Panc1 (cell line): Measurements from ENCODE around the gene C16orf78. TPM values are rescaled to one million over a fixed set of nuclear protein-coding genes. Genes with fewer than 3 reads are reported as not detected.

ENCODE experiments used
- ATAC-seq: fragments of 200-7000 bp; cut with Tn5 transposase; 2 replicates; pipeline ENCODE4 v1.9.1; 2020; ENCODE audit warnings: mild to moderate bottlenecking, moderate library complexity
- BruUV-seq: library from RNA; stranded (reverse); fragments of 400-500 nt; replicated peaks from 2 replicates; lab custom pipeline; 2021; lab: Mats Ljungman, UMichigan
- CTCF ChIA-PET: fragments of 300-600 bp; sonication (Branson Sonifier 250); formaldehyde crosslinking; loops from one replicate; lab custom pipeline; 2022; ENCODE audit warnings: antibody characterized with exemption; lab: Charles Lee
- POLR2A ChIA-PET: fragments of 300-600 bp; sonication (Branson Sonifier 250); formaldehyde crosslinking; loops from one replicate; lab custom pipeline; 2022; ENCODE audit warnings: antibody characterized with exemption; lab: Charles Lee
- DNase-seq: peaks from one replicate; pipeline ENCODE4 v3.0.0-alpha.2; 2010; ENCODE audit warnings: low read depth, low spot score
- H3K27ac ChIP-seq: 2 replicates; pipeline ENCODE4 v1.5.1; 2011; ENCODE audit warnings: mild to moderate bottlenecking, low read length, inconsistent platforms
- H3K27me3 ChIP-seq: fragments of 200-500 bp; sonication (Bioruptor generic); 2 replicates; pipeline ENCODE4 v1.6.0; 2014; ENCODE audit warnings: low read length, inconsistent platforms; ENCODE audit not compliant: control insufficient read depth, insufficient read depth
- H3K36me3 ChIP-seq: fragments of 200-500 bp; sonication (Bioruptor generic); 2 replicates; pipeline ENCODE4 v1.5.1; 2014; ENCODE audit warnings: inconsistent platforms, mild to moderate bottlenecking, low read length, moderate library complexity; ENCODE audit not compliant: control insufficient read depth, insufficient read depth
- H3K4me1 ChIP-seq: 2 replicates; pipeline ENCODE4 v1.5.1; 2011; ENCODE audit warnings: inconsistent platforms, mild to moderate bottlenecking, low read length, moderate library complexity; ENCODE audit not compliant: control insufficient read depth, insufficient read depth
- H3K4me3 ChIP-seq, 2 experiments: 2 replicates each; pipeline ENCODE4 v1.5.1; 2011 to 2012; ENCODE audit warnings: low read depth in 2 of 2, low read length in 2 of 2, mild to moderate bottlenecking in 2 of 2, inconsistent platforms in 1 of 2, moderate library complexity in 1 of 2
- H3K9me3 ChIP-seq: fragments of 200-500 bp; sonication (Bioruptor generic); 2 replicates; pipeline ENCODE4 v1.5.1; 2014; ENCODE audit warnings: low read depth, mild to moderate bottlenecking, inconsistent platforms, low read length, moderate library complexity; ENCODE audit not compliant: control insufficient read depth, insufficient read depth
- CTCF ChIP-seq: fragments of 450-650 bp; IDR thresholded peaks from 2 replicates; pipeline ENCODE4 v1.5.1; 2017; ENCODE audit warnings: mild to moderate bottlenecking
- POLR2AphosphoS5 ChIP-seq: IDR thresholded peaks from 2 replicates; pipeline ENCODE4 v1.6.1; 2012; ENCODE audit warnings: mild to moderate bottlenecking, low read depth, low read length, moderate library complexity
- SIN3A ChIP-seq: IDR thresholded peaks from 2 replicates; pipeline ENCODE4 v1.6.1; 2012; ENCODE audit warnings: low read depth, mild to moderate bottlenecking, low read length, moderate library complexity, borderline replicate concordance; ENCODE audit not compliant: insufficient read depth
- TCF7L2 ChIP-seq: IDR thresholded peaks from 2 replicates; pipeline ENCODE4 v1.6.1; 2011; ENCODE audit warnings: mild to moderate bottlenecking, low read depth, low read length, inconsistent platforms
- in situ Hi-C: cut with HindIII; loops from 2 replicates; pipeline ENCODE4 v1.10.0; 2016; ENCODE audit warnings: low sequenced_read_pairs, low pct_unique_long_range_greater_than_20kb
- intact Hi-C: fragments of 100-400 bp; cut with micrococcal nuclease; formaldehyde crosslinking; loops from one replicate; pipeline ENCODE4 v1.10.0; 2022; ENCODE audit not compliant: unreplicated experiment
- total RNA-seq: library from RNA; stranded (reverse); gene quantifications from one replicate; pipeline ENCODE4 v1.2.1, GENCODE V29; 2021; ENCODE audit not compliant: unreplicated experiment

Gene C16orf78
- total RNA-seq, 1 experiment from 2014 or later: not detected

GRCh38 chr16:49415083-49415482 is 41.5 kb downstream of the C16orf78 start:
- Histone ChIP-seq H3K4me1 (no peaks in the 10 kb centered on the region), H3K9me3 (no peaks in the 10 kb centered on the region), H3K36me3 (no peaks in the 10 kb centered on the region), H3K27ac (no peak overlapping the region), H3K4me3 (no peak overlapping the region), H3K27me3 (no peaks in the 10 kb centered on the region)
- intact Hi-C loops (no loop called here), in situ Hi-C loops (no loop called here)
- no peak for DNase-seq
- POLR2A ChIA-PET: no interaction called here
- CTCF ChIA-PET: no interaction called here
- no TSS peak for BruUV-seq
- TF ChIP-seq POLR2AphosphoS5 (no peak), SIN3A (no peak), CTCF (no peak), TCF7L2 (no peak)
- no peak for ATAC-seq

- ATAC-seq (no peak), DNase-seq (no peak)
- ChIA-PET POLR2A (no interaction called here), CTCF (no interaction called here)
- BruUV-seq: no TSS peak
- Histone ChIP-seq H3K36me3 (no peaks in the 10 kb centered on the region), H3K9me3 (no peaks in the 10 kb centered on the region), H3K27me3 (no peaks in the 10 kb centered on the region), H3K27ac (no peak overlapping the region), H3K4me3 (no peak overlapping the region), H3K4me1 (no peaks in the 10 kb centered on the region)
- in situ Hi-C loops: no loop called here
- intact Hi-C loops: no loop called here
- no peak for TF ChIP-seq SIN3A
Observed at GRCh38 chr16:49416001-49416675, 42.5 kb downstream of the C16orf78 start.

- ChIA-PET POLR2A (no interaction called here), CTCF (no interaction called here)
- ATAC-seq: no peak
- Histone ChIP-seq H3K9me3 (no peaks in the 10 kb centered on the region), H3K4me3 (no peak overlapping the region), H3K27me3 (no peaks in the 10 kb centered on the region), H3K4me1 (no peaks in the 10 kb centered on the region), H3K36me3 (no peaks in the 10 kb centered on the region), H3K27ac (no peak overlapping the region)
- no TSS peak for BruUV-seq
- no peak for TF ChIP-seq CTCF
- in situ Hi-C loops: no loop called here
- DNase-seq: no peak
- intact Hi-C loops: no loop called here
Observed at GRCh38 chr16:49417354-49417753, 43.8 kb downstream of the C16orf78 start.
